ENCODE results near the gene IRF6.

DNA sequence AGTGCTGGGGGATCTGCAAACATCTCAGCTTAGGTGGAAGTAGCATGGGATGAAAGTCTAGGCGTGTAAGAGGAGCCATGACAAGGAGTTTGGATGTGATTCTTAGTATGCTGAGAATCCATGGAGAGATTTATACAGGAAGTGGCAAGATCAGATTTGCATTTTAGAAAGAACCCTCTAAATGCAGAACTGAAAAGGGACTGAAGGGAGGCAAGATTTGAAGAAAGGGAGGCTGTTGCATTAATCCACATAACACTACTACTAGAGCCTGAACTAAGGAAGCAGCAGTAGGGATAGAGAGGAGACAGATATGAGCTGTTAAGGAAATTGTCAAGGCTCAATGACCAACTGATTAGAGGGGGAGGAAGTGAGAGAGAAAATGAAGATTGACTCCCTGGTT, 31.4 kb downstream of the IRF6 start:
- no peak for TF ChIP-seq CTCF (IDR thresholded peaks at IDR 0.05; ENCODE audit: low read length)
- no peak for TF ChIP-seq EZH2 (IDR thresholded peaks at IDR 0.05; ENCODE audit: borderline replicate concordance, low read length)

Data from OCI-LY1 (cell line).